Fibroblast of skin of abdomen (primary cell): ENCODE measurements around the gene GTPBP1.

Source experiments
- DNase-seq: peaks from one replicate; pipeline ENCODE4 v3.0.0-alpha.2; 2013

The GTPBP1 gene

DNA sequence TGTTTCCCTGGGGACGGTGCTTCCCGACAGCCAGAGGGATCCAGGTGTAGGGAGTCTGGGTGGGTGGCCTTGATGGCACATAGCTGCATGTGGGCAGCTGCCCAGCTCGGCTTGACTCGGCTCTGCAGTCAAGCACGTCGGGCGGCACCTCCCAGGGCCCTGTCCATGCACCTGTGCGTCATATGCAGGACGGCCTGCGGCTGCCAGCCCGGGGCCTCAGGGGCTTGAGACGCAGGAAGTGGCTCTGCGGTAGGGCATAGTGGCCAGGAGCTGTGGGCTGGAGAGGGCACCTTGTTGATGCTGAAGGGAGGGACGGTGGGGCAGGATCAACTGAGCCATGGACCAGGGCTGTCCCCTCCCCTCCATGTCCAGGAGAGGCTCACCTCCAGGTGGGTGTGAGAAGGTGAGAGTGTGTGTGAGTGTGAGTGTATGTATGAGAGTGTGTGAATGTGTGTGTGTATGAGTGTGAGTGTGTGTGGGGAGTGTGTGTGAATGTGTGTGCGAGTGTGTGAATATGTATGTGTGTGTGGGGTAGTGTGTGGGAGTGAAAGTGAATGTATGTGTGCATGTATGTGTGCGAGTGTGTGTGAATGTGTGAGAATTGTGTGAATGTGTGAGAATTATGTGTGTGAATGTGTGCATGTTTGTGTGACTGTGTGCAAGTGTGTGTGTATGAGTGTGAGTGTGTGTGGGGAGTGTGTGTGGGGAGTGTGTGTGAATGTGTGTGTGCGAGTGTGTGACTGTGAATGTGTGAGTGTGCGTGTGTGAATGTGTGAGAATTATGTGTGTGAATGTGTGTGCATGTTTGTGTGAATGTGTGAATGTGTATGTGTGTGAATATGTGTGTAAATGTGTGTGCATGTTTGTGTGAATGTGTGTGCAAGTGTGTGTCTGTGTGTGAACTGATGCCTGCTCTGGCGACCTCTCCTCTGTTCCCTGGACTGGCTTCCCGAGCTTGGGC, 55.7 kb downstream of the GTPBP1 start:
- no peak for DNase-seq

DNA sequence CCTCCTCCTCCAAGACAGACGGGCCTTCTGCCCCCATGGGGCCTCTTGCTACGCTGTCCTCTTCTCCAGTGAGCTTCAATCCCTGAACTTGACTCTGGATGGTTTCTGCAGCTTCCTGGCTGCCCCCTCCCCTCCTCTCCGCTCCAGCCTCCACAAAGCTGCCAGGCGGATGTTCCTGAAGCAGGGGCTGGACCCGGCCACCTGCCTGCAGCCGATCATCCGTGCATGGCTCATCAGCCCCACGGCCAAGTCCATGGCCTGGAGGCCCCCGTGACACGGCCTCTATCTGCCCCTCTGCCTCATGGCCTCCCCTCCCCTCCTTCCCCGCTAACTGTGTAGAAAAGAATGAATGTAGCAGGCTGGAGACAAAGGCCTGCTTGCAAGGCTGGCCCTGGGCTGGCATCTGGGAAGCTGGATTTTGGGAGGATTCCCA, 56.8 kb downstream of the GTPBP1 start:
- DNase-seq: no peak

- DNase-seq: peak; percentile 46
Observed at GRCh38 chr22:38766076-38766777, 60.5 kb downstream of the GTPBP1 start.

DNA sequence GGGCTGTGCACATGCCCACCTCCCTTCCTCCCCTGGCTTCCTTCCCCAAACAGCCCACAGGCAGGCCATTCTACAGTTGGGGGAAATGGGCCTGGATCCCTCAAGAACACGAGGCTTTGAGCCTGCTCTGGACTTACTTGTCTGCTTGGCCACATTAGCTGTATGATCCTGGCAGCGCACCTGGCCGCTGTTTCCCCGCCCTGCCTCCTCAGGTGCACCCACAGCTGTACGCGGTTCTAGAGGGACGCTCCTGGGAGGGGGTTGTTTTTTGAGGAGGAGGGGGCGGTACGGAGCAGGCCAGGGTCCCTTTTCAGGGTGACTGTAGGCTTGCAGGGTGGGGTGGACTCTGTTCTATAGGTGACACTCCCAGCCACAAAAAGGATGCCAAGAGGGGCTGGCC, 61.6 kb downstream of the GTPBP1 start:
- no peak for DNase-seq

DNA sequence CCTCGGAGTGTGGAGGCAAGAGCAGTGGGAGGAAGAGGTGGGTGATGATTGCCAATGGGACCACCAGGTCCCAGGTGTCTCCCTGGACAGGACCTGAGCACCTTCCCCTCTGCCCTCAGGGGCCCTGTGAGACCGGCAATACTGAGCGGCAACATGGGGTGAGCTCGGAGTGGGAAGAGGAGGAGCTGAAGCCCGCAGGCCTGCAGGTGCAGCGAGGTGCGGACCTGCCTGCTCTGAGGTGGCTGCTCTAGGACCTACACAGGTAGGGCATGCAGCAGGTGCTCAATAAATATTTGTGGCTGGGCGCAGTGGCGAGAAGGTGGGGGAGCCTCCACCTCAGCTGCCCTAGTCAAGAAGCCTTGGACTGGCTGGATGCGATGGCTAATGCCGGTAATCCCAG, 62.3 kb downstream of the GTPBP1 start:
- DNase-seq: no peak

GRCh38 chr22:38770257-38770949, 64.7 kb downstream of the GTPBP1 start:
- no peak for DNase-seq

GRCh38 chr22:38772623-38772873, 66.8 kb downstream of the GTPBP1 start:
- no peak for DNase-seq

- DNase-seq: no peak
Observed at GRCh38 chr22:38773363-38773946, 67.7 kb downstream of the GTPBP1 start.

DNA sequence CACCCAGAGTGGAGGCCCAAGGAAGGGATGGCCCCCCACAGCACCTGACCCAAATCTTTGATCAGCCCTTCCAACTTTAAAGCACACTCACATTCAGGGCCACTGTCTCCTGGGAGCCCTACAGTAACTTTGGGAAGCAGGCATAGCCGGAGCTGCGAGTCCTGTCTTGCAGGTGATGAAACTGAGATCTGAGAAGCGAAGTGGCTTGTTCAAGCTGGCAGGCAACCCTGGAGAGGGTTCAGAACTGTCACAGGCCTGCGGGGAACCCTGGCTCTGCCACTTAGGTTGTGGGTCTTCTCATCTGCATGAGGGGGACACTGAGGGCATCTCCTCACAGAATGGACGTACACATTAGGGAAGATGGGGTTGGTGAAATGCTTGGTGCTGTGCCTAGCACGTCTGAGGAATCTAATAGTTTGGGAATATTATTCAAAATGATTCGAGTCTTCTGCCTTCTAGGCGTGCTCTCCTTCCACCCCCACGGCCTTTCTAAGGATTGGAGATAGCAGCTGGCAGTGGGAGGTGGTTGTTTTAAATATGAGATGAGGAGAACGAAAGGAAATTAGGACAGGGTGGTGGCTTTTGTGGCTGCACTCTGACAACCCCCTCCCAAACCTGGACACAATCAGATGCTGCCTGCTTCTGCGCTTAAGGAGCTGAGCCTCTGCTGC, 68.9 kb downstream of the GTPBP1 start:
- DNase-seq: no peak

DNA sequence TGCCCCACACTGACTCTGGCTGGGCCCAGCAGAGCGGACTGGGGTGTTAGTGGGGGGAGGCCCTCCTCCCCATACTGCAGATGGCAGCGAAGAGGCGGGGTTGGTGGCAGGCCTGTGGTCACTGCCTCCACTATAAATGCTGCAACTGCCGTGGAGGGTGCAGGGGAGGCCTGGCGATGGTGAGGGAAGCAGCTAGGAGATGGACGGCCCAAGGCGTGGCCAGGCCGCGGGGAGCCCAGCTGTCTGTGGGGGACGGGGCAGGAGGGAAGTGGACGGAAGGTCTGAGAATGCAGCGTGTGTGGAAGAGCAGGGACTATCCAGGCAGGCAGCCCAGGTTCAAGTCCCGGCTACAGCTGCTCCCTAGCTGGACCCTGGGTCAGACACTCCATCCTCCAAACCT, 69.9 kb downstream of the GTPBP1 start:
- DNase-seq: no peak

- DNase-seq: no peak
Observed at GRCh38 chr22:38776086-38776485, 70.3 kb downstream of the GTPBP1 start.

GRCh38 chr22:38777087-38777671, 71.4 kb downstream of the GTPBP1 start:
- no peak for DNase-seq

GRCh38 chr22:38781033-38781432, 75.3 kb downstream of the GTPBP1 start:
- no peak for DNase-seq

GRCh38 chr22:38782402-38783094, 76.8 kb downstream of the GTPBP1 start:
- DNase-seq: peak; percentile 63
